ENCODE data around the gene FAM13A. TPM values are rescaled to one million over a fixed set of nuclear protein-coding genes. Genes with fewer than 3 reads are reported as not detected.

Gene FAM13A
- total RNA-seq, 1 experiment from 2014 or later = 26.7 TPM

DNA sequence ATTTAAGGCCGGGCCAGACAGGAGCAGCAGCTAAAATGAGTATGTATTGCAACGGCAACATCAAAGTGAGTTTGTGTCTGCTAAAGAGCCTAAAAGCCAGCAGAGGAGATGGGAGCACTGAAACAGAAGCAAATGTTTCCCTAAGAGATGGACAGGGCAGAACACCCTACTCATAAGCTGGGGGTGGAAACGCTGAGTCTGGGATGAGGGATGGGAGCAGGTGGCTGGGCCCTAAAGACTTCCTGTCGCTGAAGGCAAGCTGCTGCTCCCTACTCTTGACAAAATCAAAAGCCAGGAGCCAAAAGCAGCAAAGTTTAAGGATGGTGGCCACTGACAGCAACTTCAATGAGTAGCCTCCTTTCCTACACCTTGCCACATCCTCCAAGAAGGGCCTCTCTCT is 318.8 kb downstream of the FAM13A start:
- Histone ChIP-seq H3K27ac (no peak overlapping the region), H3K9me3 (ENCODE audit: insufficient read depth, low read depth) (no peaks in the 10 kb centered on the region), H3K79me2 (ENCODE audit: low read depth) (no peaks in the 10 kb centered on the region), H3K4me3 (no peak overlapping the region), H2AFZ (no peak overlapping the region), H3K4me2 (no peak overlapping the region), H3K9me2 (ENCODE audit: insufficient read depth) (no peaks in the 10 kb centered on the region), H3K4me1 (replicated peaks; ENCODE audit: insufficient read depth) (no peaks in the 10 kb centered on the region), H3K27me3 (ENCODE audit: insufficient read depth, low read depth) (no peaks in the 10 kb centered on the region), H3K36me3 (ENCODE audit: low read depth) (no peaks in the 10 kb centered on the region), H4K20me1 (ENCODE audit: insufficient read depth) (no peaks in the 10 kb centered on the region), H3F3A (ENCODE audit: insufficient read depth, low read depth) (no peaks in the 10 kb centered on the region)
- ChIA-PET POLR2A (ENCODE audit: unreplicated experiment) (no interaction called here), CTCF (no interaction called here)
- BruUV-seq (replicated peaks) = no TSS peak
- intact Hi-C loops (cut with micrococcal nuclease; ENCODE audit: unreplicated experiment) = no loop called here
- TF ChIP-seq EZH2 (IDR thresholded peaks at IDR 0.05; ENCODE audit: low read depth) = no peak
- TF ChIP-seq, protein P1, sequence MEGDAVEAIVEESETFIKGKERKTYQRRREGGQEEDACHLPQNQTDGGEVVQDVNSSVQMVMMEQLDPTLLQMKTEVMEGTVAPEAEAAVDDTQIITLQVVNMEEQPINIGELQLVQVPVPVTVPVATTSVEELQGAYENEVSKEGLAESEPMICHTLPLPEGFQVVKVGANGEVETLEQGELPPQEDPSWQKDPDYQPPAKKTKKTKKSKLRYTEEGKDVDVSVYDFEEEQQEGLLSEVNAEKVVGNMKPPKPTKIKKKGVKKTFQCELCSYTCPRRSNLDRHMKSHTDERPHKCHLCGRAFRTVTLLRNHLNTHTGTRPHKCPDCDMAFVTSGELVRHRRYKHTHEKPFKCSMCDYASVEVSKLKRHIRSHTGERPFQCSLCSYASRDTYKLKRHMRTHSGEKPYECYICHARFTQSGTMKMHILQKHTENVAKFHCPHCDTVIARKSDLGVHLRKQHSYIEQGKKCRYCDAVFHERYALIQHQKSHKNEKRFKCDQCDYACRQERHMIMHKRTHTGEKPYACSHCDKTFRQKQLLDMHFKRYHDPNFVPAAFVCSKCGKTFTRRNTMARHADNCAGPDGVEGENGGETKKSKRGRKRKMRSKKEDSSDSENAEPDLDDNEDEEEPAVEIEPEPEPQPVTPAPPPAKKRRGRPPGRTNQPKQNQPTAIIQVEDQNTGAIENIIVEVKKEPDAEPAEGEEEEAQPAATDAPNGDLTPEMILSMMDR (conservative IDR thresholded peaks at IDR 0.05) = no peak
- DNase-seq = no peak

DNA sequence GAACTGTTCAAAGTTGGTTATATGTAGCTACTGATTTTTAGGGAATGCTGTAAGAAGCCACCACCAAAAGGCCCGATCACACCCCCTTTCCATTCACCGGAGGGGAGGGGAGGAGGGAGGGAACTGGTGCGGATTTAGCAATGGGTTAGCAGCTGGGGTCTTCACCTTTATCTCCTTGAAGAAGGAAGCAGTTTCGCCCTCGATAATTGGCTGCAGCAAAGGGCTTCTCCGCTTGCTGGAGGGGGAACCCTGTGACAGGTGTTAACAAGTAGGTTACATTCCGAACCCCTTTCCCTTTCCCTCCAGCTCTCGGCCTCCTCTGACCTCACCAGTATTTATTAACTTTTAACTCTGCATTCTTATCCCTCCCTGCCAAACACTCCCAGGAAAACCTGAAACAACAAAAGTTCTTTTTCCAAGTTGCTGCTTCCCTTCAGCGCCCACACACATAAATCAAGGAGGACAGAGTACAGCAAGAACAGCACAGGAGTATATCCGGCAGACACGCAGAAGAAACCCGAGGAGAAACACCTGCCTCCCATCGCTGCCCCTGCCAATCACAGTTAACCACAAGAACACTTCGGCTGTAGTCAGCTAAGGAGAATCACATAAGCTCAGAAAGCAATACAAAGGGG is 319.6 kb downstream of the FAM13A start:
- H3K4me1 ChIP-seq (replicated peaks; ENCODE audit: insufficient read depth) = no peaks in the 10 kb centered on the region
- H3K4me2 ChIP-seq = no peak overlapping the region
- H3K27me3 ChIP-seq (ENCODE audit: insufficient read depth, low read depth) = no peaks in the 10 kb centered on the region
- no peak overlapping the region for H2AFZ ChIP-seq
- ChIA-PET CTCF (no interaction called here), POLR2A (ENCODE audit: unreplicated experiment) (no interaction called here)
- DNase-seq = no peak
- H3K9me3 ChIP-seq (ENCODE audit: insufficient read depth, low read depth) = no peaks in the 10 kb centered on the region
- no peak overlapping the region for H3K27ac ChIP-seq
- H3K4me3 ChIP-seq = no peak overlapping the region
- H4K20me1 ChIP-seq (ENCODE audit: insufficient read depth) = no peaks in the 10 kb centered on the region
- no peaks in the 10 kb centered on the region for H3F3A ChIP-seq (ENCODE audit: insufficient read depth, low read depth)
- no peaks in the 10 kb centered on the region for H3K36me3 ChIP-seq (ENCODE audit: low read depth)
- TF ChIP-seq, protein P1 (conservative IDR thresholded peaks at IDR 0.05) = no peak
- TF ChIP-seq EZH2 (IDR thresholded peaks at IDR 0.05; ENCODE audit: low read depth) = no peak
- H3K9me2 ChIP-seq (ENCODE audit: insufficient read depth) = no peaks in the 10 kb centered on the region
- intact Hi-C loops (cut with micrococcal nuclease; ENCODE audit: unreplicated experiment) = no loop called here
- no TSS peak for BruUV-seq (replicated peaks)
- no peaks in the 10 kb centered on the region for H3K79me2 ChIP-seq (ENCODE audit: low read depth)

DNA sequence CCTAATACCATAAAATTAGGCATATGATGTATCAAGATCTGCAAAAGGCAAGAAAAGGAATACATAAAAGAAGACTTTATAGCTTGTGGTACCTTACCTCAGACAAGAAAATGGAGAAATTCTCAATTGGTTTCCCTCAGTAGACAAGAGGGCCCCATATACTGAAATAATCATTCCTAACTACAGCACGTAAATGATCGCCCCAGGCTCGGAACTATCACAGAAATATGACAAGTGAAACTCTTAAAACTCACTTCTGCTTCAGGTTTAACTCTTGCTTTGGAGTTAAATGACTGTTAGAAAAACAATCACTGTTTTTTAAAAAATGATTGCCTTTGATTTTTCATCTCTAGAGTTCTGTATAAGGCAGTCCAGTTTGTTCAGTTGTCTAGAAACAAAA is 320.7 kb downstream of the FAM13A start:
- TF ChIP-seq, protein P1 (conservative IDR thresholded peaks at IDR 0.05) = no peak
- TF ChIP-seq EZH2 (IDR thresholded peaks at IDR 0.05; ENCODE audit: low read depth) = no peak
- no peak overlapping the region for H3K4me3 ChIP-seq
- no peaks in the 10 kb centered on the region for H4K20me1 ChIP-seq (ENCODE audit: insufficient read depth)
- CTCF ChIA-PET = no interaction called here
- no peak overlapping the region for H2AFZ ChIP-seq
- no peaks in the 10 kb centered on the region for H3K27me3 ChIP-seq (ENCODE audit: insufficient read depth, low read depth)
- H3F3A ChIP-seq (ENCODE audit: insufficient read depth, low read depth) = no peaks in the 10 kb centered on the region
- no peak overlapping the region for H3K4me2 ChIP-seq
- no peak overlapping the region for H3K27ac ChIP-seq
- intact Hi-C loops (cut with micrococcal nuclease; ENCODE audit: unreplicated experiment) = no loop called here
- POLR2A ChIA-PET (ENCODE audit: unreplicated experiment) = interaction anchor here (0.7 kb wide), 1 partner anchor 10 kb away, joined by 7 read pairs; no protein-coding TSS in a partner anchor
- H3K4me1 ChIP-seq (replicated peaks; ENCODE audit: insufficient read depth) = no peaks in the 10 kb centered on the region
- no peak for DNase-seq
- BruUV-seq (replicated peaks) = no TSS peak
- no peaks in the 10 kb centered on the region for H3K9me3 ChIP-seq (ENCODE audit: insufficient read depth, low read depth)
- no peaks in the 10 kb centered on the region for H3K9me2 ChIP-seq (ENCODE audit: insufficient read depth)
- H3K36me3 ChIP-seq (ENCODE audit: low read depth) = no peaks in the 10 kb centered on the region
- H3K79me2 ChIP-seq (ENCODE audit: low read depth) = no peaks in the 10 kb centered on the region

Data from PC-9 (cell line).